ENCODE results near the gene TCAF1.

GRCh38 chr7:143848192-143848591 lies 53.8 kb downstream of the TCAF1 start:
- TF ChIP-seq ELF1 (IDR thresholded peaks at IDR 0.05; ENCODE audit: borderline replicate concordance, low read depth) (no peak), CTCF (IDR thresholded peaks at IDR 0.05 in 2 of 3, conservative IDR thresholded peaks at IDR 0.05 in 1 of 3; ENCODE audit: borderline replicate concordance in 1 of 3, insufficient read depth in 1 of 3, low read depth in 2 of 3, low read length in 2 of 3) (no peak), POLR2AphosphoS5 (IDR thresholded peaks at IDR 0.05; ENCODE audit: low read depth, low read length) (no peak), ATF3 (IDR thresholded peaks at IDR 0.05) (no peak), ZBTB33 (IDR thresholded peaks at IDR 0.05; ENCODE audit: extremely low read depth, insufficient replicate concordance, low read length) (no peak), EZH2 (IDR thresholded peaks at IDR 0.05) (no peak), YY1 (IDR thresholded peaks at IDR 0.05; ENCODE audit: extremely low read depth, insufficient replicate concordance, low read depth, low read length) (no peak), JUND (IDR thresholded peaks at IDR 0.05) (no peak), CEBPB (IDR thresholded peaks at IDR 0.05; ENCODE audit: low read depth) (no peak), POLR2A (IDR thresholded peaks at IDR 0.05; ENCODE audit: borderline replicate concordance, extremely low read depth, insufficient read depth, insufficient read length) (no peak), SP1 (IDR thresholded peaks at IDR 0.05; ENCODE audit: low read depth) (no peak)
